HepG2 (cell line): Measurements from ENCODE around the gene NCOA7. TPM values are rescaled to one million over a fixed set of nuclear protein-coding genes. Genes with fewer than 3 reads are reported as not detected.
A peak's percentile ranks its signal among the peaks of the same experiment; 100 is the strongest.

Experiments
- CHD4 ChIP-seq: fragments of 200-600 bp; sonication (generic); IDR thresholded peaks from 2 replicates; pipeline ENCODE4 v1.7.0; 2017; ENCODE audit warnings: mild to moderate bottlenecking, low read length, borderline replicate concordance
- FLYWCH1 ChIP-seq: sonication (generic); formaldehyde crosslinking; IDR thresholded peaks from 2 replicates; pipeline ENCODE4 v1.8.1; 2023; ENCODE audit warnings: mild to moderate bottlenecking, missing genetic modification reagents
- GFI1 ChIP-seq: sonication (generic); formaldehyde crosslinking; IDR thresholded peaks from 2 replicates; pipeline ENCODE4 v1.5.0; 2020; ENCODE audit warnings: missing genetic modification reagents, mild to moderate bottlenecking, borderline replicate concordance
- HNRNPH1 ChIP-seq: fragments of 200-400 bp; formaldehyde crosslinking; optimal IDR thresholded peaks from 2 replicates; pipeline ENCODE3; 2017; ENCODE audit warnings: mild to moderate bottlenecking, low read depth, low read length
- KDM2A ChIP-seq: sonication (generic); formaldehyde crosslinking; IDR thresholded peaks from 2 replicates; pipeline ENCODE4 v1.4.0; 2020; ENCODE audit warnings: low read depth, missing genetic modification reagents, borderline replicate concordance
- KDM5B ChIP-seq: sonication (generic); formaldehyde crosslinking; IDR thresholded peaks from 2 replicates; pipeline ENCODE4 v1.4.0; 2020; ENCODE audit warnings: missing genetic modification reagents, mild to moderate bottlenecking, borderline replicate concordance
- NFKB2 ChIP-seq: sonication (generic); formaldehyde crosslinking; IDR thresholded peaks from 2 replicates; pipeline ENCODE4 v1.4.0; 2020; ENCODE audit warnings: missing genetic modification reagents, borderline replicate concordance
- PHF5A ChIP-seq: IDR thresholded peaks from one replicate; pipeline ENCODE4 v1.6.1; 2018; ENCODE audit warnings: low read depth, missing genetic modification reagents; ENCODE audit not compliant: unreplicated experiment
- SP4 ChIP-seq: sonication (generic); formaldehyde crosslinking; IDR thresholded peaks from 2 replicates; pipeline ENCODE4 v1.8.1; 2023; ENCODE audit warnings: mild to moderate bottlenecking, missing genetic modification reagents
- ZFP36L2 ChIP-seq: sonication (generic); formaldehyde crosslinking; IDR thresholded peaks from 2 replicates; pipeline ENCODE4 v1.4.0; 2020; ENCODE audit warnings: missing genetic modification reagents
- ZNF33B ChIP-seq: sonication (generic); formaldehyde crosslinking; IDR thresholded peaks from 2 replicates; pipeline ENCODE4 v1.5.1; 2020; ENCODE audit warnings: mild to moderate bottlenecking, missing genetic modification reagents
- ZNF44 ChIP-seq: sonication (generic); formaldehyde crosslinking; IDR thresholded peaks from 2 replicates; pipeline ENCODE4 v1.5.1; 2020; ENCODE audit warnings: mild to moderate bottlenecking, missing genetic modification reagents
- ZNF883 ChIP-seq: sonication (generic); formaldehyde crosslinking; IDR thresholded peaks from 2 replicates; pipeline ENCODE4 v1.5.1; 2020; ENCODE audit warnings: mild to moderate bottlenecking, missing genetic modification reagents; ENCODE audit errors: not compliant biosample characterization
- ZZZ3 ChIP-seq: sonication (generic); formaldehyde crosslinking; IDR thresholded peaks from 2 replicates; pipeline ENCODE4 v1.4.0; 2020; ENCODE audit warnings: missing genetic modification reagents, mild to moderate bottlenecking, borderline replicate concordance
- polyA plus RNA-seq, 8 experiments: library from polyadenylated mRNA; depleted of rRNA in 3 of 8; stranded (reverse) in 7 of 8; unstranded in 1 of 8; fragments of >200 nt; fragmentation: Illumina TruSeq in 4 of 8; extraction: Trizol in 4 of 8; gene quantifications; 2 replicates each; pipeline versions ENCODE4 v1.2.1 to v1.2.3, GENCODE V29; 2011 to 2016; ENCODE audit warnings: low read depth in 4 of 8, missing spikeins in 1 of 8, mixed read lengths in 1 of 8; ENCODE audit not compliant: insufficient read depth in 1 of 8
- total RNA-seq, 5 experiments: library from RNA; depleted of rRNA; stranded (reverse); fragments of >200 nt; fragmentation: Illumina TruSeq; extraction: Trizol; gene quantifications; 2 replicates each; pipeline ENCODE4 v1.2.3, GENCODE V29; 2016; ENCODE audit warnings: low read depth in 1 of 5
- TF ChIP-seq, protein P1 (sequence below): sonication (generic); formaldehyde crosslinking; IDR thresholded peaks from 2 replicates; pipeline ENCODE4 v1.8.1; 2022; ENCODE audit warnings: low read depth, mild to moderate bottlenecking, missing genetic modification reagents
- TF ChIP-seq, protein P2 (sequence below): sonication (generic); formaldehyde crosslinking; conservative IDR thresholded peaks from 2 replicates; pipeline ENCODE4 v1.8.1; 2023; ENCODE audit warnings: missing genetic modification reagents
- TF ChIP-seq, protein P3 (sequence below): sonication (generic); formaldehyde crosslinking; IDR thresholded peaks from 2 replicates; pipeline ENCODE4 v1.5.1; 2020; ENCODE audit warnings: mild to moderate bottlenecking, missing genetic modification reagents, borderline replicate concordance
- TF ChIP-seq, protein P4 (sequence below): sonication (generic); formaldehyde crosslinking; IDR thresholded peaks from 2 replicates; pipeline ENCODE4 v1.5.1; 2020; ENCODE audit warnings: missing genetic modification reagents, mild to moderate bottlenecking, borderline replicate concordance
- TF ChIP-seq, protein P5 (sequence below): sonication (generic); formaldehyde crosslinking; IDR thresholded peaks from 2 replicates; pipeline ENCODE4 v1.8.1; 2023; ENCODE audit warnings: mild to moderate bottlenecking, missing genetic modification reagents

NCOA7 gene
- total and polyA plus RNA-seq, 2 of the 13 experiments (the other 11 are each of a cell fraction or from before 2014, with no cell fraction given) = 13.6 to 20.8 TPM

DNA sequence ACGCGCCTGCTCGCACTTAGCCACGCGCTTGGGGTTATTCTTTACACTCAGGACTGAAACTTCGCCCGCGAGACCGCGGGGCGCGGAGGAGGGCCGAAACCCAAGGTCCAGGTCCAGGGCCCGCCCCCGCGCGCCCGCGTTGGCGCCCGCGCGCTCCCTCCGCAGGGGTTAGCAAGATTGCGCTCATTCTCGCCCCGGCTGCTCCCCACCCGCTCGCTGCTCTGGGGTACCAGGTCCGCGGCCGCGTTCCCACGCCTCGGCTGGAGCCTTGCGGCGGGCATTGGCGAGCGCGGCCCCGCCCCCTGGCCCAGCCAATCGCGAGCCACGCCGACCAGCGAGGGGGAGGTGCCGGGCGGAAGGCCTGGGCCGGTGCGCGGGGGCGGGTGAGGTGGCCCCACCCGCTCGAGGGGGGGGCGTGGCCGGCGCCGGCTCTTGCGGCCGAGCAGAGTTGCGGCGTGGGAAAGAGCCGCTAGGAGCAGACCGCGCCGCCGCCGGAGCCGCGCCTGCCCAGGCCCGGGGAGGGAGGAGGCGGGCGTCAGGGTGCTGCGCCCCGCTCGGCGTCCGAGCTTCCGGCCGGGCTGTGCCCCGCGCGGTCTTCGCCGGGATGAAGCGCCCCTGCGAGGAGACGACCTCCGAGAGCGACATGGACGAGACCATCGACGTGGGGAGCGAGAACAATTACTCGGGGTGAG lies 41.4 kb upstream of the NCOA7 start, which contains the start of gene HEY2 (continued):
- TF ChIP-seq, protein P1, sequence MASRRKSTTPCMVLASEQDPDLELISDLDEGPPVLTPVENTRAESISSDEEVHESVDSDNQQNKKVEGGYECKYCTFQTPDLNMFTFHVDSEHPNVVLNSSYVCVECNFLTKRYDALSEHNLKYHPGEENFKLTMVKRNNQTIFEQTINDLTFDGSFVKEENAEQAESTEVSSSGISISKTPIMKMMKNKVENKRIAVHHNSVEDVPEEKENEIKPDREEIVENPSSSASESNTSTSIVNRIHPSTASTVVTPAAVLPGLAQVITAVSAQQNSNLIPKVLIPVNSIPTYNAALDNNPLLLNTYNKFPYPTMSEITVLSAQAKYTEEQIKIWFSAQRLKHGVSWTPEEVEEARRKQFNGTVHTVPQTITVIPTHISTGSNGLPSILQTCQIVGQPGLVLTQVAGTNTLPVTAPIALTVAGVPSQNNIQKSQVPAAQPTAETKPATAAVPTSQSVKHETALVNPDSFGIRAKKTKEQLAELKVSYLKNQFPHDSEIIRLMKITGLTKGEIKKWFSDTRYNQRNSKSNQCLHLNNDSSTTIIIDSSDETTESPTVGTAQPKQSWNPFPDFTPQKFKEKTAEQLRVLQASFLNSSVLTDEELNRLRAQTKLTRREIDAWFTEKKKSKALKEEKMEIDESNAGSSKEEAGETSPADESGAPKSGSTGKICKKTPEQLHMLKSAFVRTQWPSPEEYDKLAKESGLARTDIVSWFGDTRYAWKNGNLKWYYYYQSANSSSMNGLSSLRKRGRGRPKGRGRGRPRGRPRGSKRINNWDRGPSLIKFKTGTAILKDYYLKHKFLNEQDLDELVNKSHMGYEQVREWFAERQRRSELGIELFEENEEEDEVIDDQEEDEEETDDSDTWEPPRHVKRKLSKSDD (CRISPR knock-in tag) = peak; percentile 70; the same call in 1 of the 2 replicates
- no peak for TF ChIP-seq CHD4
- TF ChIP-seq ZZZ3 = peak; percentile 86; the same call in 1 of the 2 replicates
- no peak for TF ChIP-seq FLYWCH1 (CRISPR knock-in tag)
- TF ChIP-seq, protein P2, sequence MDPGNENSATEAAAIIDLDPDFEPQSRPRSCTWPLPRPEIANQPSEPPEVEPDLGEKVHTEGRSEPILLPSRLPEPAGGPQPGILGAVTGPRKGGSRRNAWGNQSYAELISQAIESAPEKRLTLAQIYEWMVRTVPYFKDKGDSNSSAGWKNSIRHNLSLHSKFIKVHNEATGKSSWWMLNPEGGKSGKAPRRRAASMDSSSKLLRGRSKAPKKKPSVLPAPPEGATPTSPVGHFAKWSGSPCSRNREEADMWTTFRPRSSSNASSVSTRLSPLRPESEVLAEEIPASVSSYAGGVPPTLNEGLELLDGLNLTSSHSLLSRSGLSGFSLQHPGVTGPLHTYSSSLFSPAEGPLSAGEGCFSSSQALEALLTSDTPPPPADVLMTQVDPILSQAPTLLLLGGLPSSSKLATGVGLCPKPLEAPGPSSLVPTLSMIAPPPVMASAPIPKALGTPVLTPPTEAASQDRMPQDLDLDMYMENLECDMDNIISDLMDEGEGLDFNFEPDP (CRISPR knock-in tag) = no peak
- TF ChIP-seq ZNF33B = peak; percentile 59; the same call in 1 of the 2 replicates
- TF ChIP-seq, protein P3, sequence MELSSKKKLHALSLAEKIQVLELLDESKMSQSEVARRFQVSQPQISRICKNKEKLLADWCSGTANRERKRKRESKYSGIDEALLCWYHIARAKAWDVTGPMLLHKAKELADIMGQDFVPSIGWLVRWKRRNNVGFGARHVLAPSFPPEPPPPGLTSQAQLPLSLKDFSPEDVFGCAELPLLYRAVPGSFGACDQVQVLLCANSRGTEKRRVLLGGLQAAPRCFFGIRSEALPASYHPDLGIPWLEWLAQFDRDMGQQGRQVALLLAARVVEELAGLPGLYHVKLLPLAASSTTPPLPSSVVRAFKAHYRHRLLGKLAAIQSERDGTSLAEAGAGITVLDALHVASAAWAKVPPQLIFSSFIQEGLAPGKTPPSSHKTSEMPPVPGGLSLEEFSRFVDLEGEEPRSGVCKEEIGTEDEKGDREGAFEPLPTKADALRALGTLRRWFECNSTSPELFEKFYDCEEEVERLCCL = no peak
- TF ChIP-seq ZNF883 (CRISPR knock-in tag) = peak; percentile 83
- TF ChIP-seq KDM2A (CRISPR knock-in tag) = peak; percentile 30; the same call in 1 of the 2 replicates
- no peak for TF ChIP-seq HNRNPH1
- peak; percentile 32; the same call in 1 of the 2 replicates for TF ChIP-seq GFI1 (CRISPR knock-in tag)
- TF ChIP-seq NFKB2 (CRISPR knock-in tag) = no peak
- TF ChIP-seq ZNF44 (CRISPR knock-in tag) = no peak
- no peak for TF ChIP-seq ZFP36L2 (CRISPR knock-in tag)
- peak; percentile 89; the same call in 1 of the 2 replicates for TF ChIP-seq KDM5B (CRISPR knock-in tag)
- TF ChIP-seq, protein P4, sequence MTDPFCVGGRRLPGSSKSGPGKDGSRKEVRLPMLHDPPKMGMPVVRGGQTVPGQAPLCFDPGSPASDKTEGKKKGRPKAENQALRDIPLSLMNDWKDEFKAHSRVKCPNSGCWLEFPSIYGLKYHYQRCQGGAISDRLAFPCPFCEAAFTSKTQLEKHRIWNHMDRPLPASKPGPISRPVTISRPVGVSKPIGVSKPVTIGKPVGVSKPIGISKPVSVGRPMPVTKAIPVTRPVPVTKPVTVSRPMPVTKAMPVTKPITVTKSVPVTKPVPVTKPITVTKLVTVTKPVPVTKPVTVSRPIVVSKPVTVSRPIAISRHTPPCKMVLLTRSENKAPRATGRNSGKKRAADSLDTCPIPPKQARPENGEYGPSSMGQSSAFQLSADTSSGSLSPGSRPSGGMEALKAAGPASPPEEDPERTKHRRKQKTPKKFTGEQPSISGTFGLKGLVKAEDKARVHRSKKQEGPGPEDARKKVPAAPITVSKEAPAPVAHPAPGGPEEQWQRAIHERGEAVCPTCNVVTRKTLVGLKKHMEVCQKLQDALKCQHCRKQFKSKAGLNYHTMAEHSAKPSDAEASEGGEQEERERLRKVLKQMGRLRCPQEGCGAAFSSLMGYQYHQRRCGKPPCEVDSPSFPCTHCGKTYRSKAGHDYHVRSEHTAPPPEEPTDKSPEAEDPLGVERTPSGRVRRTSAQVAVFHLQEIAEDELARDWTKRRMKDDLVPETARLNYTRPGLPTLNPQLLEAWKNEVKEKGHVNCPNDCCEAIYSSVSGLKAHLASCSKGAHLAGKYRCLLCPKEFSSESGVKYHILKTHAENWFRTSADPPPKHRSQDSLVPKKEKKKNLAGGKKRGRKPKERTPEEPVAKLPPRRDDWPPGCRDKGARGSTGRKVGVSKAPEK = no peak
- TF ChIP-seq, protein P5, sequence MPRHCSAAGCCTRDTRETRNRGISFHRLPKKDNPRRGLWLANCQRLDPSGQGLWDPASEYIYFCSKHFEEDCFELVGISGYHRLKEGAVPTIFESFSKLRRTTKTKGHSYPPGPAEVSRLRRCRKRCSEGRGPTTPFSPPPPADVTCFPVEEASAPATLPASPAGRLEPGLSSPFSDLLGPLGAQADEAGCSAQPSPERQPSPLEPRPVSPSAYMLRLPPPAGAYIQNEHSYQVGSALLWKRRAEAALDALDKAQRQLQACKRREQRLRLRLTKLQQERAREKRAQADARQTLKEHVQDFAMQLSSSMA = no peak
- TF ChIP-seq PHF5A = no peak
- TF ChIP-seq SP4 (CRISPR knock-in tag) = peak; percentile 91
